ENCODE measurements around the gene LRP2. TPM values are rescaled to one million over a fixed set of nuclear protein-coding genes. Genes with fewer than 3 reads are reported as not detected.
A peak's percentile ranks its signal among the peaks of the same experiment; 100 is the strongest.

Gene LRP2
- total RNA-seq, 1 donor from 2014 or later: 1.00 TPM

DNA sequence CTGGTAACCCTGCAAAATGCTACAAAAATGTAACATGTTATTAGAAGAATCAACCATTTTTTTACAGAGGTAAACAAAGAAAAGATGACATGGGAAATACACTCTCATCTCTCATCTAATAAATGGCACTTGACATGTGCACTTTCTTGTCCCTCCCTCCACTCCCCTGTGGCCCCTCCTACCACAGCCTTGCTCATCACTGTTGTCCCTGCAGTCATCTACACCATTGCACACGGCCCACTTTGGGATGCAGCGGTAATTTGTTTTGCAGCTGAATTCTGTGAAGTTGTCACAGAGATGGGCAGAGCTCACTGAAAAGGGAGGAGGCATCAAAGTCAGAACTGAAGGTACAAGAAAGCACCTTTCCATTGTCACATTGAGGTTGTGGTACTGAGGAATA is 189.4 kb downstream of the LRP2 start:
- H3K27me3 ChIP-seq (ENCODE audit: insufficient read depth, low read length): no peaks in the 10 kb centered on the region
- H3K4me3 ChIP-seq (ENCODE audit: insufficient read depth, low read depth, low read length): no peak overlapping the region
- H3K27ac ChIP-seq (ENCODE audit: low read depth, low read length): no peak overlapping the region
- no peak for FAIRE-seq
- peaks cover 26% of the 10 kb centered on the region for H3K4me1 Mint-ChIP-seq (ENCODE audit: low read depth, unreplicated experiment)
- no peaks in the 10 kb centered on the region for H3K4me1 ChIP-seq (ENCODE audit: insufficient read depth, low read length)
- H3K9me3 ChIP-seq (ENCODE audit: insufficient read depth, low read depth, low read length): no peaks in the 10 kb centered on the region
- no peak overlapping the region for H3K9ac ChIP-seq (ENCODE audit: low read length)
- H3K27me3 Mint-ChIP-seq (ENCODE audit: low read depth, unreplicated experiment): no peaks in the 10 kb centered on the region
- no peak overlapping the region for H2AFZ ChIP-seq (ENCODE audit: low read depth, low read length)
- no peaks in the 10 kb centered on the region for H3K36me3 ChIP-seq (ENCODE audit: insufficient read depth, low read length)
- H3K4me2 ChIP-seq (ENCODE audit: low read length): no peak overlapping the region
- TF ChIP-seq, protein P1, sequence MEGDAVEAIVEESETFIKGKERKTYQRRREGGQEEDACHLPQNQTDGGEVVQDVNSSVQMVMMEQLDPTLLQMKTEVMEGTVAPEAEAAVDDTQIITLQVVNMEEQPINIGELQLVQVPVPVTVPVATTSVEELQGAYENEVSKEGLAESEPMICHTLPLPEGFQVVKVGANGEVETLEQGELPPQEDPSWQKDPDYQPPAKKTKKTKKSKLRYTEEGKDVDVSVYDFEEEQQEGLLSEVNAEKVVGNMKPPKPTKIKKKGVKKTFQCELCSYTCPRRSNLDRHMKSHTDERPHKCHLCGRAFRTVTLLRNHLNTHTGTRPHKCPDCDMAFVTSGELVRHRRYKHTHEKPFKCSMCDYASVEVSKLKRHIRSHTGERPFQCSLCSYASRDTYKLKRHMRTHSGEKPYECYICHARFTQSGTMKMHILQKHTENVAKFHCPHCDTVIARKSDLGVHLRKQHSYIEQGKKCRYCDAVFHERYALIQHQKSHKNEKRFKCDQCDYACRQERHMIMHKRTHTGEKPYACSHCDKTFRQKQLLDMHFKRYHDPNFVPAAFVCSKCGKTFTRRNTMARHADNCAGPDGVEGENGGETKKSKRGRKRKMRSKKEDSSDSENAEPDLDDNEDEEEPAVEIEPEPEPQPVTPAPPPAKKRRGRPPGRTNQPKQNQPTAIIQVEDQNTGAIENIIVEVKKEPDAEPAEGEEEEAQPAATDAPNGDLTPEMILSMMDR (IDR thresholded peaks at IDR 0.05; ENCODE audit: insufficient read depth, low read depth, low read length): no peak
- TF ChIP-seq EZH2 (IDR thresholded peaks at IDR 0.05; ENCODE audit: insufficient read depth, low read length): no peak
- H3K27ac Mint-ChIP-seq (ENCODE audit: unreplicated experiment): peak overlapping the region; percentile 65
- no peaks in the 10 kb centered on the region for H4K20me1 ChIP-seq (ENCODE audit: insufficient read depth, low read length)
- no peaks in the 10 kb centered on the region for H3K79me2 ChIP-seq (ENCODE audit: insufficient read depth, low read length)
- no peaks in the 10 kb centered on the region for H3K36me3 Mint-ChIP-seq (ENCODE audit: low read depth, unreplicated experiment)
- no peak overlapping the region for H3K4me3 Mint-ChIP-seq (ENCODE audit: unreplicated experiment)
- no peaks in the 10 kb centered on the region for H3K9me3 Mint-ChIP-seq (ENCODE audit: unreplicated experiment)
- no peak for DNase-seq (ENCODE audit: low read depth)

DNA sequence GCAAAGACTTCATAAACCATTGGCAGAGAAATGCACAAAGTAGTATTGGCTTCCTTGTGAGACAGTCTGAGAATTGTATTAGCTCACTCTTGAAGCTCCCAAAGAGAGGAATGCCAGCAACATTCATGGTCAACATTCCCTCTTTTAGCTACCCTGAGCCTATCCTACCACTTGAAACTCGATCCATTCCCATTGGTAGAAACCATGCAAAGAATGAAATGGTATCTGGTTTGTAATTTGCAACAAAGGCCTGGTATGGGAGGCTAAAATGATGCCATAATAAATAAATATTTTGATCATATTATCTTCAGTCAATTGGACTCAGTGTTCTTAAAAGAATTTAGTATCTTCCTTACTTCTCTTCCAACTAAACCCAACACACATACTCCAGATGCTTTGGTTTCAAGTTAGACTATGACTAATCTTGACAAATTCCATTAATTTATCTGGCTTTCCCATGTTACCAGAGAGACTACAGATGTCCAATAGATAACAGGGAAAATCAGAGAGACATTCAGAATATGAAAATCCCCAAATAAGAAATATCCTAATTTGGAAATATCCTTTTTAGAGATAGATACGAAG is 190.1 kb downstream of the LRP2 start:
- Mint-ChIP-seq H3K9me3 (ENCODE audit: unreplicated experiment) (no peaks in the 10 kb centered on the region), H3K27me3 (ENCODE audit: low read depth, unreplicated experiment) (no peaks in the 10 kb centered on the region), H3K27ac (ENCODE audit: unreplicated experiment) (peak overlapping the region; percentile 99), H3K4me1 (ENCODE audit: low read depth, unreplicated experiment) (peaks cover 26% of the 10 kb centered on the region), H3K4me3 (ENCODE audit: unreplicated experiment) (no peak overlapping the region), H3K36me3 (ENCODE audit: low read depth, unreplicated experiment) (no peaks in the 10 kb centered on the region)
- H2AFZ ChIP-seq (ENCODE audit: low read depth, low read length): no peak overlapping the region
- no peak overlapping the region for H3K4me3 ChIP-seq (ENCODE audit: insufficient read depth, low read depth, low read length)
- TF ChIP-seq EZH2 (IDR thresholded peaks at IDR 0.05; ENCODE audit: insufficient read depth, low read length): no peak
- TF ChIP-seq, protein P1 (IDR thresholded peaks at IDR 0.05; ENCODE audit: insufficient read depth, low read depth, low read length): no peak
- H3K27me3 ChIP-seq (ENCODE audit: insufficient read depth, low read length): no peaks in the 10 kb centered on the region
- no peaks in the 10 kb centered on the region for H4K20me1 ChIP-seq (ENCODE audit: insufficient read depth, low read length)
- no peaks in the 10 kb centered on the region for H3K36me3 ChIP-seq (ENCODE audit: insufficient read depth, low read length)
- FAIRE-seq (no peak), DNase-seq (ENCODE audit: low read depth) (peak; percentile 68)
- H3K9ac ChIP-seq (ENCODE audit: low read length): no peak overlapping the region
- H3K4me1 ChIP-seq (ENCODE audit: insufficient read depth, low read length): no peaks in the 10 kb centered on the region
- H3K4me2 ChIP-seq (ENCODE audit: low read length): no peak overlapping the region
- no peaks in the 10 kb centered on the region for H3K79me2 ChIP-seq (ENCODE audit: insufficient read depth, low read length)
- no peak overlapping the region for H3K27ac ChIP-seq (ENCODE audit: low read depth, low read length)
- no peaks in the 10 kb centered on the region for H3K9me3 ChIP-seq (ENCODE audit: insufficient read depth, low read depth, low read length)

DNA sequence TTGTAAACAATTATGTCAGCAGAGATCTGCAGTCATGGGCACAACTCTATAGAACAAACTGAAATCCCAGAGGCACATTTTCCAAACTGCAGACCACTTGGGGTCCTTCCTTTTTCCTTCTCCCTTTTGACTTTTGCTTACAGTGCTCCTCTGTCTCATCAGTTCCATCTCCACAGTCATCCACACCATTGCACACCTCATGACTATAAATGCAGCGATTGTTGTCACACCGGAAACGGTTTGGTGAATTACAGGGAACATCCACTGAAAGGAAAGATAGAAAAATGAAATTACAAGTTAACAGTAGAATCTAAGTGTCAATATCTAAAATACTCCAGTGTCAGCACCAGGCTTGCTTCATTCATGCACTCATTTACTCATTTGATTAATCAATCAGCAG is 196.5 kb downstream of the LRP2 start:
- no peaks in the 10 kb centered on the region for H3K4me1 ChIP-seq (ENCODE audit: insufficient read depth, low read length)
- H4K20me1 ChIP-seq (ENCODE audit: insufficient read depth, low read length): no peaks in the 10 kb centered on the region
- H3K9me3 Mint-ChIP-seq (ENCODE audit: unreplicated experiment): no peaks in the 10 kb centered on the region
- H3K4me2 ChIP-seq (ENCODE audit: low read length): no peak overlapping the region
- FAIRE-seq (no peak), DNase-seq (ENCODE audit: low read depth) (no peak)
- H3K27me3 Mint-ChIP-seq (ENCODE audit: low read depth, unreplicated experiment): no peaks in the 10 kb centered on the region
- no peak overlapping the region for H3K4me3 Mint-ChIP-seq (ENCODE audit: unreplicated experiment)
- H3K9ac ChIP-seq (ENCODE audit: low read length): no peak overlapping the region
- H3K9me3 ChIP-seq (ENCODE audit: insufficient read depth, low read depth, low read length): no peaks in the 10 kb centered on the region
- H3K79me2 ChIP-seq (ENCODE audit: insufficient read depth, low read length): no peaks in the 10 kb centered on the region
- H3K36me3 Mint-ChIP-seq (ENCODE audit: low read depth, unreplicated experiment): peaks cover 2% of the 10 kb centered on the region
- TF ChIP-seq, protein P1 (IDR thresholded peaks at IDR 0.05; ENCODE audit: insufficient read depth, low read depth, low read length): no peak
- no peak for TF ChIP-seq EZH2 (IDR thresholded peaks at IDR 0.05; ENCODE audit: insufficient read depth, low read length)
- H2AFZ ChIP-seq (ENCODE audit: low read depth, low read length): no peak overlapping the region
- no peak overlapping the region for H3K27ac Mint-ChIP-seq (ENCODE audit: unreplicated experiment)
- H3K27ac ChIP-seq (ENCODE audit: low read depth, low read length): no peak overlapping the region
- H3K4me3 ChIP-seq (ENCODE audit: insufficient read depth, low read depth, low read length): no peak overlapping the region
- no peaks in the 10 kb centered on the region for H3K36me3 ChIP-seq (ENCODE audit: insufficient read depth, low read length)
- peaks cover 16% of the 10 kb centered on the region for H3K4me1 Mint-ChIP-seq (ENCODE audit: low read depth, unreplicated experiment)
- no peaks in the 10 kb centered on the region for H3K27me3 ChIP-seq (ENCODE audit: insufficient read depth, low read length)

Data from astrocyte (in vitro differentiated cells and primary cell).